Measurements from ENCODE around the gene PODXL.

The PODXL gene

GRCh38 chr7:131547589-131547988 is 8.8 kb downstream of the PODXL start:
- Histone ChIP-seq H3K27ac (ENCODE audit: extremely low read depth, low read depth, low read length) (no peak overlapping the region), H3K4me3 (ENCODE audit: low read depth, low read length) (no peak overlapping the region), H3K4me1 (ENCODE audit: control insufficient read depth, insufficient read depth, low read length) (no peaks in the 10 kb centered on the region), H3K9me3 (ENCODE audit: control insufficient read depth, insufficient read depth, low read depth, low read length) (no peaks in the 10 kb centered on the region), H3K36me3 (ENCODE audit: control insufficient read depth in 2 of 2, insufficient read depth in 1 of 2, low read length in 2 of 2) (no peaks in the 10 kb centered on the region)
- ChIA-PET CTCF (interaction anchor here (0.5 to 5.7 kb wide), 12 partner anchors 12 to 176 kb away, joined by 3 to 54 read pairs (median 4); no protein-coding TSS in a partner anchor), POLR2A (no interaction called here)
- no peak for TF ChIP-seq ZNF768 (tag by site-specific recombination; IDR thresholded peaks at IDR 0.05)
- TF ChIP-seq, protein P1, sequence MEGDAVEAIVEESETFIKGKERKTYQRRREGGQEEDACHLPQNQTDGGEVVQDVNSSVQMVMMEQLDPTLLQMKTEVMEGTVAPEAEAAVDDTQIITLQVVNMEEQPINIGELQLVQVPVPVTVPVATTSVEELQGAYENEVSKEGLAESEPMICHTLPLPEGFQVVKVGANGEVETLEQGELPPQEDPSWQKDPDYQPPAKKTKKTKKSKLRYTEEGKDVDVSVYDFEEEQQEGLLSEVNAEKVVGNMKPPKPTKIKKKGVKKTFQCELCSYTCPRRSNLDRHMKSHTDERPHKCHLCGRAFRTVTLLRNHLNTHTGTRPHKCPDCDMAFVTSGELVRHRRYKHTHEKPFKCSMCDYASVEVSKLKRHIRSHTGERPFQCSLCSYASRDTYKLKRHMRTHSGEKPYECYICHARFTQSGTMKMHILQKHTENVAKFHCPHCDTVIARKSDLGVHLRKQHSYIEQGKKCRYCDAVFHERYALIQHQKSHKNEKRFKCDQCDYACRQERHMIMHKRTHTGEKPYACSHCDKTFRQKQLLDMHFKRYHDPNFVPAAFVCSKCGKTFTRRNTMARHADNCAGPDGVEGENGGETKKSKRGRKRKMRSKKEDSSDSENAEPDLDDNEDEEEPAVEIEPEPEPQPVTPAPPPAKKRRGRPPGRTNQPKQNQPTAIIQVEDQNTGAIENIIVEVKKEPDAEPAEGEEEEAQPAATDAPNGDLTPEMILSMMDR (tag by site-specific recombination; IDR thresholded peaks at IDR 0.05): no peak
- TF ChIP-seq, protein P2, sequence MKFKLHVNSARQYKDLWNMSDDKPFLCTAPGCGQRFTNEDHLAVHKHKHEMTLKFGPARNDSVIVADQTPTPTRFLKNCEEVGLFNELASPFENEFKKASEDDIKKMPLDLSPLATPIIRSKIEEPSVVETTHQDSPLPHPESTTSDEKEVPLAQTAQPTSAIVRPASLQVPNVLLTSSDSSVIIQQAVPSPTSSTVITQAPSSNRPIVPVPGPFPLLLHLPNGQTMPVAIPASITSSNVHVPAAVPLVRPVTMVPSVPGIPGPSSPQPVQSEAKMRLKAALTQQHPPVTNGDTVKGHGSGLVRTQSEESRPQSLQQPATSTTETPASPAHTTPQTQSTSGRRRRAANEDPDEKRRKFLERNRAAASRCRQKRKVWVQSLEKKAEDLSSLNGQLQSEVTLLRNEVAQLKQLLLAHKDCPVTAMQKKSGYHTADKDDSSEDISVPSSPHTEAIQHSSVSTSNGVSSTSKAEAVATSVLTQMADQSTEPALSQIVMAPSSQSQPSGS (tag by site-specific recombination; IDR thresholded peaks at IDR 0.05; ENCODE audit: low read depth): no peak
- TF ChIP-seq ZEB2 (tag by site-specific recombination; IDR thresholded peaks at IDR 0.05): no peak
- no peak for TF ChIP-seq GLIS1 (tag by site-specific recombination; IDR thresholded peaks at IDR 0.05)
- TF ChIP-seq ZNF555 (tag by site-specific recombination; conservative IDR thresholded peaks at IDR 0.05): no peak
- no peak for TF ChIP-seq ZSCAN30 (tag by site-specific recombination; IDR thresholded peaks at IDR 0.05)
- no peak for TF ChIP-seq ZNF133 (tag by site-specific recombination; IDR thresholded peaks at IDR 0.05)
- no peak for TF ChIP-seq ZNF600 (tag by site-specific recombination; IDR thresholded peaks at IDR 0.05)
- TF ChIP-seq ZNF629 (tag by site-specific recombination; IDR thresholded peaks at IDR 0.05): no peak
- TF ChIP-seq SCRT1 (tag by site-specific recombination; IDR thresholded peaks at IDR 0.05; ENCODE audit: borderline replicate concordance): no peak
- TF ChIP-seq KLF10 (tag by site-specific recombination; IDR thresholded peaks at IDR 0.05): no peak
- no peak for TF ChIP-seq ZNF394 (tag by site-specific recombination; IDR thresholded peaks at IDR 0.05; ENCODE audit: borderline replicate concordance)
- TF ChIP-seq, protein P3, sequence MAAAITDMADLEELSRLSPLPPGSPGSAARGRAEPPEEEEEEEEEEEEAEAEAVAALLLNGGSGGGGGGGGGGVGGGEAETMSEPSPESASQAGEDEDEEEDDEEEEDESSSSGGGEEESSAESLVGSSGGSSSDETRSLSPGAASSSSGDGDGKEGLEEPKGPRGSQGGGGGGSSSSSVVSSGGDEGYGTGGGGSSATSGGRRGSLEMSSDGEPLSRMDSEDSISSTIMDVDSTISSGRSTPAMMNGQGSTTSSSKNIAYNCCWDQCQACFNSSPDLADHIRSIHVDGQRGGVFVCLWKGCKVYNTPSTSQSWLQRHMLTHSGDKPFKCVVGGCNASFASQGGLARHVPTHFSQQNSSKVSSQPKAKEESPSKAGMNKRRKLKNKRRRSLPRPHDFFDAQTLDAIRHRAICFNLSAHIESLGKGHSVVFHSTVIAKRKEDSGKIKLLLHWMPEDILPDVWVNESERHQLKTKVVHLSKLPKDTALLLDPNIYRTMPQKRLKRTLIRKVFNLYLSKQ (tag by site-specific recombination; IDR thresholded peaks at IDR 0.05; ENCODE audit: borderline replicate concordance): no peak
- no peak for TF ChIP-seq ZNF510 (tag by site-specific recombination; IDR thresholded peaks at IDR 0.05; ENCODE audit: insufficient replicate concordance)
- TF ChIP-seq ZNF585B (tag by site-specific recombination; IDR thresholded peaks at IDR 0.05): no peak

- no peak for TF ChIP-seq SETDB1 (IDR thresholded peaks at IDR 0.05; ENCODE audit: insufficient read length, low read length)
- peak; percentile 77 for TF ChIP-seq ZNF362 (tag by site-specific recombination; IDR thresholded peaks at IDR 0.05)
- TF ChIP-seq ZNF660 (tag by site-specific recombination; IDR thresholded peaks at IDR 0.05): no peak
- TF ChIP-seq, protein P4, sequence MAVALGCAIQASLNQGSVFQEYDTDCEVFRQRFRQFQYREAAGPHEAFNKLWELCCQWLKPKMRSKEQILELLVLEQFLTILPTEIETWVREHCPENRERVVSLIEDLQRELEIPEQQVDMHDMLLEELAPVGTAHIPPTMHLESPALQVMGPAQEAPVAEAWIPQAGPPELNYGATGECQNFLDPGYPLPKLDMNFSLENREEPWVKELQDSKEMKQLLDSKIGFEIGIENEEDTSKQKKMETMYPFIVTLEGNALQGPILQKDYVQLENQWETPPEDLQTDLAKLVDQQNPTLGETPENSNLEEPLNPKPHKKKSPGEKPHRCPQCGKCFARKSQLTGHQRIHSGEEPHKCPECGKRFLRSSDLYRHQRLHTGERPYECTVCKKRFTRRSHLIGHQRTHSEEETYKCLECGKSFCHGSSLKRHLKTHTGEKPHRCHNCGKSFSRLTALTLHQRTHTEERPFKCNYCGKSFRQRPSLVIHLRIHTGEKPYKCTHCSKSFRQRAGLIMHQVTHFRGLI (tag by site-specific recombination; IDR thresholded peaks at IDR 0.05): no peak
- no peak for TF ChIP-seq RBAK (tag by site-specific recombination; IDR thresholded peaks at IDR 0.05)
- peak; percentile 64; the same call in 1 of the 2 replicates for TF ChIP-seq ZNF121 (tag by site-specific recombination; IDR thresholded peaks at IDR 0.05)
- TF ChIP-seq, protein P1 (tag by site-specific recombination; IDR thresholded peaks at IDR 0.05): peak; percentile 68
- H3K36me3 ChIP-seq (ENCODE audit: control insufficient read depth in 2 of 2, insufficient read depth in 1 of 2, low read length in 2 of 2): no peaks in the 10 kb centered on the region
- no peaks in the 10 kb centered on the region for H3K9me3 ChIP-seq (ENCODE audit: control insufficient read depth, insufficient read depth, low read depth, low read length)
- no peak overlapping the region for H3K4me3 ChIP-seq (ENCODE audit: low read depth, low read length)
- H3K4me1 ChIP-seq (ENCODE audit: control insufficient read depth, insufficient read depth, low read length): no peaks in the 10 kb centered on the region
- POLR2A ChIA-PET: interaction anchor here (0.5 to 1.0 kb wide), 3 partner anchors 12 to 95 kb away, joined by 3 read pairs; no protein-coding TSS in a partner anchor
- no peak overlapping the region for H3K27ac ChIP-seq (ENCODE audit: extremely low read depth, low read depth, low read length)
- CTCF ChIA-PET: interaction anchor here (0.5 to 5.7 kb wide), 31 partner anchors 7 to 1464 kb away, joined by 3 to 54 read pairs (median 4); partner anchors contain the start of gene PODXL
These were observed 9.8 kb downstream of the PODXL start for GRCh38 chr7:131546583-131547141.
